NCI-H2107 treated with DMSO at 0.1 percent for 48 hours (cell line): Measurements from ENCODE around the gene AHR.

Experiments
- DNase-seq: peaks from one replicate; lab custom pipeline; 2025; ENCODE audit not compliant: unreplicated experiment; lab: John Stamatoyannopoulos, UW

AHR gene

GRCh38 chr7:17298102-17298839 lies at the start of gene AHR:
AHR (plus strand) TSS chr7:17298652; CDS start chr7:17299265, 613 bp downstream.
- DNase-seq = peak; percentile 35

- DNase-seq = no peak
Observed at GRCh38 chr7:17253885-17254284, 44.6 kb upstream of the AHR start.

GRCh38 chr7:17255926-17256325 lies 42.5 kb upstream of the AHR start:
- no peak for DNase-seq

- no peak for DNase-seq
Observed at GRCh38 chr7:17256375-17256774, 42.1 kb upstream of the AHR start.

- DNase-seq = no peak
Observed at GRCh38 chr7:17266565-17266964, 31.9 kb upstream of the AHR start.

- no peak for DNase-seq
Observed at GRCh38 chr7:17269341-17270221, 28.9 kb upstream of the AHR start.

- DNase-seq = no peak
Observed at GRCh38 chr7:17274551-17275245, 23.8 kb upstream of the AHR start.

- DNase-seq = no peak
Observed at GRCh38 chr7:17275749-17276671, 22.4 kb upstream of the AHR start.

- no peak for DNase-seq
Observed at GRCh38 chr7:17279061-17279460, 19.4 kb upstream of the AHR start.

GRCh38 chr7:17289074-17289645 lies 9.3 kb upstream of the AHR start:
- DNase-seq = no peak

- no peak for DNase-seq
Observed at GRCh38 chr7:17292843-17293242, 5.6 kb upstream of the AHR start.

- DNase-seq = no peak
Observed at GRCh38 chr7:17293481-17293880, 5.0 kb upstream of the AHR start.

GRCh38 chr7:17297243-17297642 lies 1.2 kb upstream of the AHR start:
- no peak for DNase-seq

- no peak for DNase-seq
Observed at GRCh38 chr7:17298840-17299482, 509 bp downstream of the AHR start.

GRCh38 chr7:17299483-17299991 lies 1.1 kb downstream of the AHR start:
- DNase-seq = no peak

GRCh38 chr7:17300012-17300411 lies 1.6 kb downstream of the AHR start:
- DNase-seq = no peak

- no peak for DNase-seq
Observed at GRCh38 chr7:17300437-17300836, 2.0 kb downstream of the AHR start.

GRCh38 chr7:17301471-17302456 lies 3.3 kb downstream of the AHR start:
- DNase-seq = no peak
